WERI-Rb-1 (cell line): ENCODE measurements around the gene ITGA11.

ENCODE experiments used
- DNase-seq: peaks from one replicate; pipeline ENCODE4 v3.0.0-alpha.2; 2020
- H3K27ac ChIP-seq: fragments of 250-450 bp; sonication (Bioruptor Pico); 2 replicates; pipeline ENCODE4 v1.5.1; 2020; ENCODE audit warnings: mild to moderate bottlenecking, moderate library complexity
- H3K27me3 ChIP-seq: fragments of 250-450 bp; sonication (Bioruptor Pico); 2 replicates; pipeline ENCODE4 v1.5.1; 2021; ENCODE audit warnings: mild to moderate bottlenecking, low read depth, moderate library complexity; ENCODE audit not compliant: insufficient read depth, severe bottlenecking
- H3K36me3 ChIP-seq: fragments of 250-450 bp; sonication (Bioruptor Pico); 2 replicates; pipeline ENCODE4 v1.5.1; 2020; ENCODE audit warnings: mild to moderate bottlenecking, moderate library complexity
- H3K4me3 ChIP-seq: 2 replicates; pipeline ENCODE4 v1.5.1; 2011; ENCODE audit warnings: low read depth, mild to moderate bottlenecking, control low read depth, low read length
- H3K9me3 ChIP-seq: fragments of 250-450 bp; sonication (Bioruptor Pico); 2 replicates; pipeline ENCODE4 v1.5.1; 2021; ENCODE audit warnings: mild to moderate bottlenecking, moderate library complexity; ENCODE audit not compliant: severe bottlenecking
- TF ChIP-seq, protein P1 (sequence below): IDR thresholded peaks from 2 replicates; pipeline ENCODE4 v1.5.1; 2011; ENCODE audit warnings: low read depth, mild to moderate bottlenecking, control low read depth, inconsistent platforms, low read length

ITGA11 gene

GRCh38 chr15:68249058-68249713, 182.8 kb downstream of the ITGA11 start:
- TF ChIP-seq, protein P1, sequence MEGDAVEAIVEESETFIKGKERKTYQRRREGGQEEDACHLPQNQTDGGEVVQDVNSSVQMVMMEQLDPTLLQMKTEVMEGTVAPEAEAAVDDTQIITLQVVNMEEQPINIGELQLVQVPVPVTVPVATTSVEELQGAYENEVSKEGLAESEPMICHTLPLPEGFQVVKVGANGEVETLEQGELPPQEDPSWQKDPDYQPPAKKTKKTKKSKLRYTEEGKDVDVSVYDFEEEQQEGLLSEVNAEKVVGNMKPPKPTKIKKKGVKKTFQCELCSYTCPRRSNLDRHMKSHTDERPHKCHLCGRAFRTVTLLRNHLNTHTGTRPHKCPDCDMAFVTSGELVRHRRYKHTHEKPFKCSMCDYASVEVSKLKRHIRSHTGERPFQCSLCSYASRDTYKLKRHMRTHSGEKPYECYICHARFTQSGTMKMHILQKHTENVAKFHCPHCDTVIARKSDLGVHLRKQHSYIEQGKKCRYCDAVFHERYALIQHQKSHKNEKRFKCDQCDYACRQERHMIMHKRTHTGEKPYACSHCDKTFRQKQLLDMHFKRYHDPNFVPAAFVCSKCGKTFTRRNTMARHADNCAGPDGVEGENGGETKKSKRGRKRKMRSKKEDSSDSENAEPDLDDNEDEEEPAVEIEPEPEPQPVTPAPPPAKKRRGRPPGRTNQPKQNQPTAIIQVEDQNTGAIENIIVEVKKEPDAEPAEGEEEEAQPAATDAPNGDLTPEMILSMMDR: no peak
- Histone ChIP-seq H3K27ac (no peak overlapping the region), H3K36me3 (no peaks in the 10 kb centered on the region), H3K4me3 (no peak overlapping the region), H3K27me3 (no peaks in the 10 kb centered on the region), H3K9me3 (peaks cover 7% of the 10 kb centered on the region)
- DNase-seq: no peak
